HG03280 (cell line): Measurements from ENCODE around the gene KLF6.
"Not testable (repeated sequence)": the region's sequence is repeated elsewhere in the genome, so short reads cannot be mapped to it uniquely, and the experiment has no call there.

Source experiments
- ATAC-seq: cut with Tn5 transposase; IDR thresholded peaks from one replicate; pipeline ENCODE4 v1.9.1; 2021; ENCODE audit warnings: mild to moderate bottlenecking, moderate library complexity; ENCODE audit not compliant: unreplicated experiment

The KLF6 gene

DNA sequence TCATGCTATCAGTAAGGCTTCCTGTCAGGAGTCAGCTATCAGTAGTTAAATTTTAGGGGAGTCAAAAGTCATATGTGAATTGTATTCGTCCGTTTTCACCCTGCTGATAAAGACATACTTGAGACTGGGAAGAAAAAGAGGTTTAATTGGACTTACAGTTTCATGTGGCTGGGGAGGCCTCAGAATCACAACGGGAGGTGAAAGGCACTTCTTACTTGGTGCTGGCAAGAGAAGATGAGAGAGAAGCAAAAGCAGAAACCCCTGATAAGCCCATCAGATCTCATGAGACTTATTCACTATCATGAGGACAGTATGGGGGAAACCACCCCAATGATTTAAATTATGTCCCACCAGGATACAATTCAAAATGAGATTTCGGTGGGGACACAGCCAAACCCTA lies 47.1 kb downstream of the KLF6 start:
- no peak for ATAC-seq

DNA sequence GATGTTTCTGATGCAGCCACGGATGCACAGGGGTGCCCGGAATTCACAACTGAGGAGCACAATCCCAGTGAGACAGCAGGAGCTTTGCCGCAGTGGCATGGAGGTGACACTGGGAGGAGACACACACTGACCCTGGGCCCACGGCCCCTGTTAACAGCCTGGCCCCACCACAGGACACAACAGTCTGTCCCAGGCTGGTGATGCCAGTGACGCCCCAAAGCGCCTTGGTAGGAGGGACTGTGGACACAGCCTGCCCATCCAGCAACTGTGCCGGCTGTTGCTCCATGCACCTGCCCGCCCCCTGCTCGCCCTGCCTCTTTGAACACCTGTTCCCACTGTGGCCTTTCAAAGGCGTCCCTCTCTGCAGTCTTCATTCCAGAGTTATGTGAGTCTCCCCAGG lies 49.8 kb downstream of the KLF6 start:
- no peak for ATAC-seq

DNA sequence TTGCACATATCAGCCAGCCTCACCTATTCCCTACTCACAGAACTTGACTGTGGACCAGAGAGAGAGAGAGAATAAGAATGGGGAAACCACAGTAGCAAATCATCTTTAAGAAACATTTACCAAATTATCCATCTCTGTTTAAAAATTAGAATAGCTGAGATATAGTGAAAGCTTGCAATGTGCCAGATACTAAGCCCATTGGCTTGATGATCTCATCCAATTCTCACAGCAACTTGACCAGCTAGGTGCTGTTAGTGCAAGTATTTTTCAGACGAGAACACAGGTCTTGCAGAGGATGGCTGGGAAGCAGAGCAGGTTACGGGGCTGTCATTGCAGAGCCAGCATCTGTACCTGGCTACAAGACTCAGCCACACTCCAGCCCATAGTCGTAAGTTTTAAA lies 50.9 kb downstream of the KLF6 start:
- ATAC-seq, result no peak

DNA sequence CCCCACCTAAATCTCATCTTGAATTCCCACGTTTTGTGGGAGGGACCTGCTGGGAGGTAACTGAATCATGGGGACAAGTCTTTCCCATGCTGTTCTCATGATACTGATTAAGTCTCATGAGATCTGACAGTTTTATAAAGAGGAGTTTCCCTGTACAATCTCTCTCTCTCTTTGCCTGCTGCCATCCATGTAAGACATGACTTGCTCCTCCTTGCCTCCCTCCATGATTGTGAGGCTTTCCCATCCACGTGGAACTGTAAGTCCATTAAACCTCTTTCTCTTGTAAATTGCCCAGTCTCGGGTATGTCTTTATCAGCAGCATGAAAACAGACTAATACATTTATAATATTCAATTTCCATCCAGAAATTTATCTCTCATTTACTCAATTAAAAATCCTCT lies 52.8 kb downstream of the KLF6 start:
- not testable (repeated sequence) for ATAC-seq

DNA sequence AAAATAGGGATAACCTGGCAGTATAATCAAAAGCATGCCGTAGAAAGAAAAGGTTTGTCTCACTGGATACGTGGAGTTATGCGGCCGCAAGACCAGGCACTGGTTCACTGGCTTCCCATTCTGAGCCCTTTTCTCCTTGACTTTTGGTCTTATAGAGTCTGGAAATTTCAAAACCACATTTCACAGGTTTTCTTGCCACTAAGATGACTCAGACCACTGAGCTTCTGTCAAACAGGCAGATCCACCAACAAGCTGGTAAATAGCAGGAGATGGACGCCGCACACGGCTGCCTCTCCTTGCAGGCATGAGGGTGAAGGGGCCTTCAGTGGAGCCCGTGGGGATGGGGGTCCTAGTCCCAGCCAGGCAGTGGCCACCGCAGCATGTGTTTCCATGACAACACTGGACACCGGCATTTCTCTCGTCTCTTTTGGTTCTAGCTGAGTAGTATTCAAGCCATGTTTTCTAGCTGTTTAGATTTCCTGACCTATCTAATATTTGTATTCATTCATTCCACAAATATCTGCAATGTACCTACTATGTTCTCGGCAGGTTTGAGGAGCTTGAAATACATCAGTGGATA lies 55.5 kb downstream of the KLF6 start:
- no peak for ATAC-seq

DNA sequence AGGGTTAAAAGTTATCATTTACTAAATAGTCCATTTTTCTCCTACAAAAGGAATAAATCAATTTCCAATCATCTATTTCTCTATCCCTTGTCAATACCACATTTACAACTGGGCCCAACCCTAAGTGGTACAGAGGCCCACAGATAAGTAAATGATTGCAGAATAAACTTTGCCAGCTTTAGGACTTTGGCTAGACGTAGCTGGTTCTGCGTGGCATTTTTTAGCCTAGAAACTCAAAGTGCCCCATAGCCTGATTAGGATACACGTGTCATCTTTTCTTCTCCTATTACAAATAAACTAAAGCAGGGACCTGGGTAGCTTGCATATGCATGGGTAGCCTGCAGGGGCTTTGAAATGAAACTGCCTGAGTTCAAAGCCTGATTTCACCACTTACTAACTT lies 56.4 kb downstream of the KLF6 start:
- ATAC-seq, result no peak

DNA sequence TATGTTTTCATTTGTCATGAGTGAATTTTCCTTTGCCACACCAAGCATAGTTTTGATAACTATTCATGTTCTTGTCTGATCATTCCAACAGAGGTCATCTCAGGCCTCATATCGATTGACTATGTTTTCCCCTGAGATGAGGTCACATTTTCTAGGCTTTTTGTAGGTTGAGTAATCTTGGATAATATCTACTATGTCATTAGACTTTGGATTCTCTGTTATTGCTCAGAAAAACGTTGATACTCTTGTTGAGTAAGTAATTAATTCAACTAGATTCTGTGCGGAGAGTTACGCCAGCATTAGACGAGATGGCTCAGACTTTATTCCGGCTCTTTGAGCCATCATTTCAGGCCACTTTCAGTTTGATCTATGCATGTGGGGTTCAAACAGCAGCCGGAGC lies 57.7 kb downstream of the KLF6 start:
- no peak for ATAC-seq
